Bladder microvascular endothelial cell (primary cell): Measurements from ENCODE around the gene SNRPD2. TPM values are rescaled to one million over a fixed set of nuclear protein-coding genes. Genes with fewer than 3 reads are reported as not detected.

Experiments
- total RNA-seq: library from RNA; depleted of rRNA; stranded (reverse); fragments of >200 nt; gene quantifications from 2 replicates; pipeline ENCODE4 v1.2.3, GENCODE V29; 2014

The SNRPD2 gene
- 398 and 604 TPM in 2 replicates for total RNA-seq

DNA sequence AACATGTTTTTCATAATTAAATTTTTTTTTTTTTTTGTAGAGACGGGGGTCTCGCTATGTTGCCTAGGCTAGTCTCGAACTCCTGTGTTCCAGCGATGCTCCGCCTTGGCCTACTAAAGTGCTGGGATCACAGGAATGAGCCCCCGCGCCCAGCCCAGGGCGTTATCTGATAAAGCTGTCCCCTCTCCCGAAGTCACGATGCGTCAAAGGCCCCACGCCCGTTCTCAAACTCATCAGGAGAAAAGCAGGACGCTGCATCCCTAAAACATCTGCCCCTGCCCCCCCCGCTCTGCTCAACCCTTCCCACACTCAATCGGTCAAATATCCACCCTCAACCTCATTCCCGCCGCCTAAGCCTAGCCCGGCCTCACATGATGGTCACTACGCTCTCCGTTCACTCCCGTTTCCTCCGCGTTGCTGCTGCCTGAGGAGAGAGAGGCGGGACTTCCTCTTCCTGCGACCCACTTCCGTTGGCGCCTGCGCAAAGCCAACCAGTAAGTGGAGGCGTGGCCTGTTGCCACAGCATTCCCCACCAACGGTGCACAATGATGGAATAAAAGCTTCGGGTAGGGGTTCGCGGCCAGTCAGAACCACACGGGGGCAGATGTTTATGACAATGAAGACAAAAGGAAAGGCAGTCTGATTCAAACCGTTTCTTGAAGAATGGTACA is at the start of gene SNRPD2:
TSS of gene SNRPD2 (minus strand) at position 438 of the 671 bp plus-strand sequence. CDS start at position 373, 65 bp downstream.

DNA sequence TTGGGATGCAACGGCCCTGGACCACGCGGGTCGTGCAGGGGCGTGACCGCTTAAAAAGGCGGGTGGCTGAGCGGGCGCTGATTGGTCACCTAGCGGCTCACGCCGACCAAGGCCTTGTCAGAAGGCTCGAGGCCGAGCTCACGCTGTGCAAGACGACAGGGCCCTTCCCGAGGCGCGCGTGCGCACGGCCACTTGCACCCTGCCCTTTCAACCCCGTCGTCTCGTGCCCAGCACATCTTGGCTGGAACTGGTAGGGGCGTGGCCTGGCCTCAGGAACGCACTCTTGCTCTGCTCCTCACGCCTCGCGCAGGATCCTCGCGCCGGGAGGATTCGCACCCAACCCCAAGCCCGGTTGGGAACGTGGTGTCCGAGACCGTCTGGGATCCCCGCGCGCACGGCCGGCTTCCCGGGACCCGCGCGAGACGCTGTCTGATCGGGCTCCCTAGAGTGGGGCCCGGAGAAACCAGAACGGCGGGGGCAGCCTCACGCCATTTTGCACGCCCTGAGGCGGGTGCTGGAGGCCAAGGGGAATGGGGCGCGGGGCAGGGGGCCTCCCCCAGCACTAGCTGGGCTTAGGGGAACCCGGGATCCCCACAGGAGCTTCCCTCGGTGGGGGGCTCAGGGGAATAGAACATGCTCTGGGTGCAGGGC is 41.5 kb upstream of the SNRPD2 start, which contains the start of gene MEIOSIN:
TSS of gene MEIOSIN (plus strand) at position 280 of the 651 bp plus-strand sequence. CDS start 1,938 bp downstream, outside the sequence.

DNA sequence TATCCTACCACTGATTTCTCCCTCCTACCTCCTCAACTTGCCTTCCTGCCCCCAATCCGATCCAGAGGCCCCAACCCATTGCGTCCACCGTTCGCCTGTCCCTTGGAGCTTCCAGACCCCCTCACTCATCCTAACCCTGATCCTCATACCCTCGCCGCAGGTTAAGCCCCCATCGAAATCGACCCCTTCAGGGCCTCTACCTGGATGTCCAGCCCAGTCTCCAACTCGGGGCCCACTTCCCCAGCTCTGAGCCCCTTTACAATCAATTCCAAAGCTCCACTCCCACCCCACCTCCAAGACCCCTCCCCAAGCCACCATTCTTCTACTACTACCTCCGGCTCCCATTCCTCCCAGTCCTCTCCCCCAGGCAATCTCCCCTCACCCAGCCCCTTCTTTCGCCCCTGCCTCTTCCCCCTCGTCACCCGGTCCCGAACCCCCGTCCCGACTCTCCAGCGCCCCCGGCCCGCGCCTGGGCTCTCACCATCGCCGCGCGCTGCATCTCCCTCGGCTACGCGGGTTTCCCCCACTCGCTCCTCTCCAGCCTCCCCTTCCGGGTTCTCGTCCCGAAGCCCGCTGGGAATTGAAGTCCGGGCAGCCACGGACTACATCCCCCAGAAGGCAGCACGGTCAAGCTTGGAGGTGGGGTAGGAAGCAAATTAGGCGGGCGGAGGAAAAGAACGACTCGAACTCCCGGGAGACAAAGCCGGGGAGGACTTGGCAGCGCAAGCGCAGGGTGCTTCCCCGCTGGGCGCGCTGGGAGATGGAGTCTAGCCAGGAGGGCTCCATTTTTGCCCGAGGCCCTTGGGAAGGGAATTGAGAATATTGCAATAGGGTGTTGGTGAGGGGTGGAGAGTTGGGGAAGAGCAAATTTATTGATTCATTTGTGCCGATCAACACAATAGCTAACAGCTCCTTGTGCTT is 38.9 kb upstream of the SNRPD2 start, which contains the start of gene FBXO46:
TSS of gene FBXO46 (minus strand) at position 529 of the 921 bp plus-strand sequence. CDS start 17,401 bp downstream, outside the sequence.

DNA sequence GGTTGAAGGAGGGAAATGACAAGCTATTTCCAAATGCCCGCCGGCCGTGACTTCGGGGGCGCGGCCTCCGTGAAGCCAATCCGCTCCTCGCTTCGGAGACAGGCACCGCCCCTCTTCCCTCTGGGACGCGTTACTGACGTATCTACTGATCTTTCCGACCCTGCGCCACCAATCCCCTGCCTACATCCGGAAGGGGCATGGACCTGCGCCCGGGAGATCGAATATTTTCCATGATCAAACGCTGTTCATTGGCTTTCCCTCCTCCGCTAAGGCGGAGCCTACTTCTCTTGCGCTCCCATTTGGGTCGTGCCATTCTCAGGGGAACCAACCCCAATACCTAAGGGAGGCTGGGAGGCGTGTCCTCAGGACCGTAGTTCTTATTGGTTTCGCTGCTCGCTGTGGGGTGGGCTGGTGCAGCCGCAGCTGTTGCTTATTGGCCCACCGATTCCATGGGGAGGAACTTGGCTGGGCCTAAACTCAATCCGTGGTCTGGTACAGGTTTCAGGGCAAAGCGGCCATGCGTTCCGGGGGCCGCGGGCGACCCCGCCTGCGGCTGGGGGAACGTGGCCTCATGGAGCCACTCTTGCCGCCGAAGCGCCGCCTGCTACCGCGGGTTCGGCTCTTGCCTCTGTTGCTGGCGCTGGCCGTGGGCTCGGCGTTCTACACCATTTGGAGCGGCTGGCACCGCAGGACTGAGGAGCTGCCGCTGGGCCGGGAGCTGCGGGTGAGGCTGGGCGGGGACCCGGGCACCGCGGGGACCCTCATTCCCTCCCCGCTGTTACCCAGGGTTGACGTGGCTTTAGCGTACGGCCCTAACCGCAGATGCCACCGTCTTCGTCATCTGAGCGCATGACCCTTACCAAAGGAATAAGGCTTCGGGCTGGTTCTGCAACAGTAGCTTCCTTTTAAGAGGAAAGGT is 693 bp upstream of the SNRPD2 start, which contains the start of gene QPCTL:
TSS of gene QPCTL (plus strand) at position 480 of the 919 bp plus-strand sequence. CDS start at position 518, 38 bp downstream.

DNA sequence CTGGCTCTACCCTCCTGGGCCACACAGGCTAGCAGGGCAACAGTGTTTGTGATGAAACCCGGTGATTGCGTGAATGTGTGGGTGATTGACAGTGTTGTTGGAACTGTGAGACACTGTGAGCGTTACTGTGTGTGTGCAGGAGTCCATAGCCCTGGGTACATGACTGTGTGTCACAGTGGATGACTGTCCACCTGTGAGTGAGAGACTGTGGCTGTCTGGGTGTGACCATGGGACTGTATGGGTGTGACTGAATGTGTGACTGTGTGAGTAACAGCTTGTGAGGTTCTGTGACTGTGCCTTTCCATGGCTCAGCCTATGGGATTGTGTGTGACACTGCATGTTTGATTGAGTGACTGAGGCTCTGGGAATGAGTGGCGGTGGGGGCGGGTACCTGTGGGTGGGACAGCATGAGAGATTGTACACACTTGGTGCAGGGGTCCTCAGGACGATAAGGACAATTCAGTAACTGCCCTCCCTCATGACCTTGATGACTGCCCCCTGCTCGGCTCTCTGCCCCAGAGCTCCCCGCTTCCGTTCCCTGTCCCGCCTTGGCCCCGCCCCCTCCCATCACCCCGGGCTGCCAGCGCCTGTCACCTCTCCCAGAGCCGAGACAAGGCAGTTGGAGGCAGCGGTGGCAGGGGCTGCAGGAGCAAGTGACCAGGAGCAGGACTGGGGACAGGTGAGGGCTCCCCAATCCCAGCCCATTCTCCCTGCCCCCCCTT is 24.0 kb downstream of the SNRPD2 start, which contains the start of gene GIPR:
TSS of gene GIPR (plus strand) at position 602 of the 722 bp plus-strand sequence. CDS start 1,300 bp downstream, outside the sequence.

DNA sequence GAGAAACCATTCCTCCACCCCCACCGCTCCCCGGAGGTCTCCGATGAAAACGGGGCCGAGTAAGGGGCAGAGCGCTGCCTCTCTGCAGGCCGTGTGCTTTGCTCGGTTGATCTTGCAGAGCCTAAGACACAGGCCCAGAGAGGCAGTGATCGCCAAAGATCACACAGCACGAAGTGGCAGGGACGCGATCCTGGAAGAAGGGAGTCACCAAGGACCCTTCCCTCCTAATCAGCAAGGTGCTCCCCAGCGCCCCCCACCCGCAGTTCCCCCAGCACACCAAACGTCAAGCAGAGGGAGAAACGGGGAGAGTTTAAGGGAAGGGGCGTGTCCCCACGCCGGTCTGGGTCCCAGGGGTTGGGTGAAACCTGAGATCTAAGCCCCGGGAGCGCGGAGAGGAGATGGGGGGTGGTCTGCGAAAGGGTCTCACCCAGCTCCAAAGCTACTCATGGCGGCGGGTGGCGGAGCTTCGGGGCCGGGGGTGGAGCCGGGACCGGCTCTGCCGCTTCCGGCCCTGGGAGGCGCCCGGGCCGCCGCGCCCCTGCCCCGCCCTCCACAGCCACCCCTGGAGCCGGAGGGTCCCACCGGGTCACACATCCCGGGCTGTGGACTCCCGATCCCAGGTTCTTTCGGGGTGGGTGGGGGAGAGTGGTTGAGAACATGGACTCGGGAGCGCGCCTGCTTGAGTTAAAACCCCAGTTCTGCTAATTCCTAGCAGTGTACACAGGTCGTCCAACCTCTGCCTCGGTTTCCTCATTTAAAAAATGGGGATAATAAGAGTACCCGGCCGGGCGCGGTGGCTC is 52.6 kb downstream of the SNRPD2 start, which contains the start of gene EML2:
TSS of gene EML2 (minus strand) at position 468 of the 800 bp plus-strand sequence. CDS start at position 447, 21 bp downstream.

Other genes starting within 250 kb of the SNRPD2 start
- 0.49 and 18.5 TPM in 2 replicates for gene FOSB, start 224.0 kb downstream of the SNRPD2 start, total RNA-seq
- 4.2 and 7.4 TPM in 2 replicates for gene RTN2, start 194.9 kb downstream of the SNRPD2 start, total RNA-seq
- gene PPM1N, start 193.5 kb downstream of the SNRPD2 start, total RNA-seq = 0.32 and 0.63 TPM in 2 replicates
- 53.5 and 100 TPM in 2 replicates for gene VASP, start 184.5 kb downstream of the SNRPD2 start, total RNA-seq
- 4.7 and 6.3 TPM in 2 replicates for gene OPA3, start 107.2 kb downstream of the SNRPD2 start, total RNA-seq
- 2.3 and 4.1 TPM in 2 replicates for gene GPR4, start 89.7 kb downstream of the SNRPD2 start, total RNA-seq
- 16.2 and 23.0 TPM in 2 replicates for gene EML2, start 52.6 kb downstream of the SNRPD2 start, total RNA-seq
- not detected in 2 replicates for gene GIPR, start 23.7 kb downstream of the SNRPD2 start, total RNA-seq
- 5.0 and 5.5 TPM in 2 replicates for gene QPCTL, start 713 bp upstream of the SNRPD2 start, total RNA-seq
- 3.4 and 6.9 TPM in 2 replicates for gene FBXO46, start 38.9 kb upstream of the SNRPD2 start, total RNA-seq
- not detected in 2 replicates for gene MEIOSIN, start 41.5 kb upstream of the SNRPD2 start, total RNA-seq
- gene SIX5, start 77.3 kb upstream of the SNRPD2 start, total RNA-seq = 3.4 and 6.5 TPM in 2 replicates
- 7.9 and 25.9 TPM in 2 replicates for gene DMPK, start 90.5 kb upstream of the SNRPD2 start, total RNA-seq
- gene DMWD, start 100.9 kb upstream of the SNRPD2 start, total RNA-seq = 16.4 and 40.8 TPM in 2 replicates
- 0.13 and 0.16 TPM in 2 replicates for gene RSPH6A, start 123.4 kb upstream of the SNRPD2 start, total RNA-seq
- 27.4 and 63.5 TPM in 2 replicates for gene SYMPK, start 171.2 kb upstream of the SNRPD2 start, total RNA-seq
- gene FOXA3, start 172.4 kb upstream of the SNRPD2 start, total RNA-seq = 0.13 TPM in 1 of 2 replicates, not detected in the other
- 14.1 and 20.5 TPM in 2 replicates for gene IRF2BP1, start 194.2 kb upstream of the SNRPD2 start, total RNA-seq
- gene MYPOP, start 210.7 kb upstream of the SNRPD2 start, total RNA-seq = 0.49 and 1.1 TPM in 2 replicates
- not detected in 2 replicates for gene NANOS2, start 222.8 kb upstream of the SNRPD2 start, total RNA-seq